HCT116 (cell line): ENCODE measurements around the gene DLX4. TPM values are rescaled to one million over a fixed set of nuclear protein-coding genes. Genes with fewer than 3 reads are reported as not detected.

Experiments used
- ATAC-seq: fragments of 200-7000 bp; cut with Tn5 transposase; 2 replicates; pipeline ENCODE4 v1.9.1; 2020; ENCODE audit warnings: mild to moderate bottlenecking, moderate library complexity
- BruUV-seq: library from RNA; stranded (reverse); fragments of 400-500 nt; replicated peaks from 2 replicates; lab custom pipeline; 2021; lab: Mats Ljungman, UMichigan
- CTCF ChIA-PET: fragments of 300-600 bp; sonication (Branson Sonifier 250); formaldehyde crosslinking; loops from one replicate; lab custom pipeline; 2021; ENCODE audit warnings: antibody characterized with exemption; lab: Charles Lee
- POLR2A ChIA-PET: fragments of 300-600, 350-600 bp; sonication (Branson Sonifier 250); formaldehyde crosslinking; loops from one replicate; lab custom pipeline; 2021; ENCODE audit warnings: antibody characterized with exemption; lab: Charles Lee
- RAD21 ChIA-PET, 2 experiments: fragments of 300-600 bp; sonication (Branson Sonifier 250); formaldehyde crosslinking; loops; one replicate each; lab custom pipeline; 2023; ENCODE audit warnings: low total read pairs in 2 of 2; ENCODE audit not compliant: uncharacterized antibody in 2 of 2, unreplicated experiment in 2 of 2, low non-redundant PET in 1 of 2; lab: Charles Lee
- DNase-seq: peaks from one replicate; pipeline ENCODE4 v3.0.0-alpha.2; 2010; ENCODE audit warnings: low read depth, low spot score
- H2AFZ ChIP-seq: fragments of 200-600 bp; shearing (Covaris generic), sonication (generic); 2 replicates; pipeline ENCODE4 v1.6.1; 2017; ENCODE audit warnings: low read depth, mixed run types, mixed read lengths, antibody characterized with exemption, low read length; ENCODE audit not compliant: poor library complexity, severe bottlenecking
- H3K27ac ChIP-seq: 2 replicates; pipeline ENCODE4 v1.5.1; 2012; ENCODE audit warnings: low read depth, low read length
- H3K27me3 ChIP-seq: fragments of 200-600 bp; sonication (generic); 2 replicates; pipeline ENCODE4 v1.6.1; 2016; ENCODE audit warnings: mixed run types, low read length, mixed read lengths; ENCODE audit not compliant: insufficient read depth
- H3K36me3 ChIP-seq, 2 experiments: fragments of 200-500 bp in 1 of 2; fragments of 200-600 bp in 1 of 2; sonication (Bioruptor generic) in 1 of 2; sonication (generic) in 1 of 2; 2 replicates each; pipeline versions ENCODE4 v1.5.1 to v1.6.1; 2014 to 2016; ENCODE audit warnings: low read length in 2 of 2, inconsistent platforms in 1 of 2, mixed read lengths in 1 of 2, mixed run types in 1 of 2; ENCODE audit not compliant: insufficient read depth in 2 of 2, control insufficient read depth in 1 of 2
- H3K4me1 ChIP-seq, 2 experiments: fragments of 200-600 bp in 1 of 2; sonication (generic) in 1 of 2; 2 replicates each; pipeline versions ENCODE4 v1.5.1 to v1.6.1; 2012 to 2017; ENCODE audit warnings: low read length in 2 of 2, inconsistent platforms in 1 of 2, mild to moderate bottlenecking in 1 of 2, mixed read lengths in 1 of 2, mixed run types in 1 of 2, moderate library complexity in 1 of 2; ENCODE audit not compliant: insufficient read depth in 2 of 2, control insufficient read depth in 1 of 2
- H3K4me2 ChIP-seq: fragments of 200-600 bp; sonication (generic); 2 replicates; pipeline ENCODE4 v1.6.1; 2017; ENCODE audit warnings: mixed run types, low read length, mixed read lengths
- H3K4me3 ChIP-seq, 2 experiments: fragments of 200-600 bp in 1 of 2; sonication (generic) in 1 of 2; replicated peaks in 1 of 2; 2 replicates each; pipeline ENCODE4 v1.5.1; 2011 to 2016; ENCODE audit warnings: low read length in 2 of 2, control low read depth in 1 of 2, low read depth in 1 of 2, mild to moderate bottlenecking in 1 of 2, mixed read lengths in 1 of 2, mixed run types in 1 of 2
- H3K79me2 ChIP-seq: fragments of 200-600 bp; sonication (generic); 2 replicates; pipeline ENCODE4 v1.6.1; 2017; ENCODE audit warnings: mild to moderate bottlenecking, mixed run types, low read length, moderate library complexity, mixed read lengths; ENCODE audit not compliant: insufficient read depth
- H3K9ac ChIP-seq: fragments of 200-600 bp; sonication (generic); 2 replicates; pipeline ENCODE4 v1.6.1; 2016; ENCODE audit warnings: low read length, mixed read lengths
- H3K9me2 ChIP-seq: fragments of 200-600 bp; sonication (generic), shearing (Covaris generic); 2 replicates; pipeline ENCODE4 v1.6.1; 2017; ENCODE audit warnings: mixed run types, mild to moderate bottlenecking, moderate library complexity; ENCODE audit not compliant: insufficient read depth
- H3K9me3 ChIP-seq, 2 experiments: fragments of 200-500 bp in 1 of 2; fragments of 200-600 bp in 1 of 2; sonication (Bioruptor generic) in 1 of 2; sonication (generic) in 1 of 2; 2 replicates each; pipeline ENCODE4 v1.6.1; 2014 to 2017; ENCODE audit warnings: low read length in 2 of 2, mixed read lengths in 2 of 2, inconsistent platforms in 1 of 2, low read depth in 1 of 2, mild to moderate bottlenecking in 1 of 2, mixed run types in 1 of 2, moderate library complexity in 1 of 2; ENCODE audit not compliant: control insufficient read depth in 1 of 2, insufficient read depth in 1 of 2
- H4K20me1 ChIP-seq: fragments of 200-600 bp; sonication (generic), shearing (Covaris generic); 2 replicates; pipeline ENCODE4 v1.6.1; 2017; ENCODE audit warnings: mixed run types, mild to moderate bottlenecking, moderate library complexity; ENCODE audit not compliant: insufficient read depth
- CEBPB ChIP-seq: IDR thresholded peaks from 2 replicates; pipeline ENCODE4 v1.6.1; 2012; ENCODE audit warnings: low read depth
- ELF1 ChIP-seq: IDR thresholded peaks from 2 replicates; pipeline ENCODE4 v1.6.1; 2012; ENCODE audit warnings: low read depth, borderline replicate concordance
- EZH2phosphoT487 ChIP-seq: fragments of 200-600 bp; IDR thresholded peaks from 2 replicates; pipeline ENCODE4 v1.6.1; 2018; ENCODE audit warnings: antibody characterized with exemption, borderline replicate concordance
- FOSL1 ChIP-seq: IDR thresholded peaks from 2 replicates; pipeline ENCODE4 v1.6.1; 2012; ENCODE audit warnings: low read depth
- POLR2A ChIP-seq: IDR thresholded peaks from 2 replicates; pipeline ENCODE4 v1.7.0; 2011; ENCODE audit warnings: borderline replicate concordance; ENCODE audit not compliant: insufficient read depth, insufficient read length; ENCODE audit errors: extremely low read depth
- RAD21 ChIP-seq: IDR thresholded peaks from 2 replicates; pipeline ENCODE4 v1.6.1; 2012; ENCODE audit warnings: low read depth, mild to moderate bottlenecking
- SIN3A ChIP-seq: IDR thresholded peaks from 2 replicates; pipeline ENCODE4 v1.6.1; 2012; ENCODE audit warnings: low read depth
- SRF ChIP-seq: IDR thresholded peaks from 2 replicates; pipeline ENCODE4 v1.6.1; 2012; ENCODE audit warnings: low read depth
- TCF7L2 ChIP-seq: IDR thresholded peaks from 2 replicates; pipeline ENCODE4 v1.7.0; 2011; ENCODE audit warnings: borderline replicate concordance, inconsistent platforms; ENCODE audit not compliant: insufficient read depth, insufficient read length; ENCODE audit errors: extremely low read depth
- YY1 ChIP-seq: IDR thresholded peaks from 2 replicates; pipeline ENCODE4 v1.6.1; 2011; ENCODE audit warnings: low read length, low read depth, moderate library complexity, mild to moderate bottlenecking; ENCODE audit not compliant: insufficient replicate concordance; ENCODE audit errors: extremely low read depth
- intact Hi-C: fragments of 100-400 bp; cut with micrococcal nuclease; formaldehyde crosslinking; loops from 2 replicates; pipeline ENCODE4 v1.10.0; 2022
- total RNA-seq: library from RNA; stranded (reverse); gene quantifications from one replicate; pipeline ENCODE4 v1.2.1, GENCODE V29; 2021; ENCODE audit not compliant: unreplicated experiment
- TF ChIP-seq, protein P1 (sequence below): IDR thresholded peaks from 2 replicates; pipeline ENCODE4 v1.6.1; 2012
- TF ChIP-seq, protein P2 (sequence below), 3 experiments: fragments of 200-600 bp in 1 of 3; sonication (generic) in 1 of 3; IDR thresholded peaks in 2 of 3; conservative IDR thresholded peaks in 1 of 3; 2 replicates each; pipeline ENCODE4 v1.5.1; 2012 to 2017; ENCODE audit warnings: low read depth in 2 of 3, low read length in 2 of 3, antibody characterized with exemption in 1 of 3, borderline replicate concordance in 1 of 3, control low read depth in 1 of 3, mild to moderate bottlenecking in 1 of 3, mixed read lengths in 1 of 3, mixed run types in 1 of 3, moderate library complexity in 1 of 3; ENCODE audit not compliant: insufficient read depth in 1 of 3
- TF ChIP-seq, protein P3 (sequence below): IDR thresholded peaks from 2 replicates; pipeline ENCODE4 v1.6.1; 2011; ENCODE audit warnings: mild to moderate bottlenecking, low read length, moderate library complexity; ENCODE audit not compliant: insufficient replicate concordance; ENCODE audit errors: extremely low read depth

Gene DLX4
- total RNA-seq, 1 experiment from 2014 or later, result 14.0 TPM

DNA sequence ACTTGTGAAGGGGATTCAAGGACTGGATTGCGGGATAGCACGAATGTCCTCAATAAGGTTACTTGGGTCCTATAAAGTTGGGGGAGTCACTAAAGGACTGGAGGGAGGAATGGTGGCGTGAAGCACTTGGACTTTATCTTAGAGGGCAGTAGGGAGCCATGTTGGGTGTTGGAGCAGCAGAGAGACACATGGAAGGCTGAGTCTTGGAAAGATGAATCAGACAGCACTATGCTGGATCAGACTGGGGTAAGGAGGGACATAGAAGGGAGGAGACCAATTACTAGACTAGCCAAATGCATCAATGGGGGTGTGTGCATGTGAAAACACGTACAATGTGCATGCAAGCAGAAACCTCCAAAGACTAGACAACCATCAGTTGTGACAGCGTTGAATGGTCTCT, 26.0 kb upstream of the DLX4 start (continued):
- TF ChIP-seq SRF (no peak), CEBPB (no peak), POLR2A (no peak)
- TF ChIP-seq, protein P1, sequence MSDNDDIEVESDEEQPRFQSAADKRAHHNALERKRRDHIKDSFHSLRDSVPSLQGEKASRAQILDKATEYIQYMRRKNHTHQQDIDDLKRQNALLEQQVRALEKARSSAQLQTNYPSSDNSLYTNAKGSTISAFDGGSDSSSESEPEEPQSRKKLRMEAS, result no peak
- TF ChIP-seq, all 23 proteins: peak for 0

DNA sequence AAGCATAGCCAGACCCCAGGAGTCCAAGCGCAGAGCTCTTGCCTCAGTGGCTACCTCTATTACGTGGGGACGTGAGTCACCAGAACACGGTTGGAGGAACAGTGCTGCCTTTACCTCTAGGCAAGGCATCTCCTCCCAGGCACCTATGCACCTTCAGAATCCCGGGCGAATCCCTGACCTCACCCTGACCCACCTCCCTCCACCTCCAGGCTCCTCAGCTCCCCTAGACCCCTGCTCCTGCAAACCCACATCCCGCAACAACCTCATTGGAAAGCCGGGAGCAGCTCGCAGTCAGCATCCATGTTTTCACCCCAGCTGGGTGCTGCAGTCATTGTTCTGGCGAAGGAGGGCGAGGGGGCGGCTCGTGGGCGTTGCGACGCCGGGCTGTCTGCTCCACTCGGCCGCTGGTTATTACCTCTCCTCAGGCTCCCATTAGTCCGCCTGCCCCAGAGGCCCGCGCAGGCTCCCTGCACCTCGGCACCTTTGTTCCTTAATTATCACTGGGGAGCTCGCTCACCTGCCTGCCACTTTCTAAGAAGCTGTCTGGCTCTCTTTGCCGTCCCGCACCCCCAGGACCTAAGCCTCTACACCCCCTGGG, 24.6 kb upstream of the DLX4 start:
- H3K4me2 ChIP-seq, result 0 out of 2 replicates have a peak overlapping the region, but pooled peaks have one; percentile 4
- no peak for DNase-seq
- no peak overlapping the region for H3K4me3 ChIP-seq
- ChIA-PET CTCF (interaction anchor here (4.2 kb wide), 1 partner anchor 8 kb away, joined by 18 read pairs; no protein-coding TSS in a partner anchor), POLR2A (no interaction called here), RAD21 (no interaction called here)
- ATAC-seq, result no peak
- H3K9me2 ChIP-seq, result no peaks in the 10 kb centered on the region
- no peak overlapping the region for H3K9ac ChIP-seq
- no peak overlapping the region for H3K27ac ChIP-seq
- H3K4me1 ChIP-seq, result peaks cover 0 to 4% of the 10 kb centered on the region in 2 experiments; a peak in 1 of 4 replicates
- no peaks in the 10 kb centered on the region for H3K9me3 ChIP-seq
- no peaks in the 10 kb centered on the region for H3K79me2 ChIP-seq
- no peak for TF ChIP-seq TCF7L2
- no peak for TF ChIP-seq SIN3A
- TF ChIP-seq, protein P2, sequence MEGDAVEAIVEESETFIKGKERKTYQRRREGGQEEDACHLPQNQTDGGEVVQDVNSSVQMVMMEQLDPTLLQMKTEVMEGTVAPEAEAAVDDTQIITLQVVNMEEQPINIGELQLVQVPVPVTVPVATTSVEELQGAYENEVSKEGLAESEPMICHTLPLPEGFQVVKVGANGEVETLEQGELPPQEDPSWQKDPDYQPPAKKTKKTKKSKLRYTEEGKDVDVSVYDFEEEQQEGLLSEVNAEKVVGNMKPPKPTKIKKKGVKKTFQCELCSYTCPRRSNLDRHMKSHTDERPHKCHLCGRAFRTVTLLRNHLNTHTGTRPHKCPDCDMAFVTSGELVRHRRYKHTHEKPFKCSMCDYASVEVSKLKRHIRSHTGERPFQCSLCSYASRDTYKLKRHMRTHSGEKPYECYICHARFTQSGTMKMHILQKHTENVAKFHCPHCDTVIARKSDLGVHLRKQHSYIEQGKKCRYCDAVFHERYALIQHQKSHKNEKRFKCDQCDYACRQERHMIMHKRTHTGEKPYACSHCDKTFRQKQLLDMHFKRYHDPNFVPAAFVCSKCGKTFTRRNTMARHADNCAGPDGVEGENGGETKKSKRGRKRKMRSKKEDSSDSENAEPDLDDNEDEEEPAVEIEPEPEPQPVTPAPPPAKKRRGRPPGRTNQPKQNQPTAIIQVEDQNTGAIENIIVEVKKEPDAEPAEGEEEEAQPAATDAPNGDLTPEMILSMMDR (IDR thresholded peaks at IDR 0.05 in 2 of 3, conservative IDR thresholded peaks at IDR 0.05 in 1 of 3; ENCODE audit: borderline replicate concordance in 1 of 3, insufficient read depth in 1 of 3, low read depth in 2 of 3, low read length in 2 of 3), result no peak
- TF ChIP-seq, protein P1, result no peak
- TF ChIP-seq EZH2phosphoT487, result no peak
- TF ChIP-seq, protein P3, sequence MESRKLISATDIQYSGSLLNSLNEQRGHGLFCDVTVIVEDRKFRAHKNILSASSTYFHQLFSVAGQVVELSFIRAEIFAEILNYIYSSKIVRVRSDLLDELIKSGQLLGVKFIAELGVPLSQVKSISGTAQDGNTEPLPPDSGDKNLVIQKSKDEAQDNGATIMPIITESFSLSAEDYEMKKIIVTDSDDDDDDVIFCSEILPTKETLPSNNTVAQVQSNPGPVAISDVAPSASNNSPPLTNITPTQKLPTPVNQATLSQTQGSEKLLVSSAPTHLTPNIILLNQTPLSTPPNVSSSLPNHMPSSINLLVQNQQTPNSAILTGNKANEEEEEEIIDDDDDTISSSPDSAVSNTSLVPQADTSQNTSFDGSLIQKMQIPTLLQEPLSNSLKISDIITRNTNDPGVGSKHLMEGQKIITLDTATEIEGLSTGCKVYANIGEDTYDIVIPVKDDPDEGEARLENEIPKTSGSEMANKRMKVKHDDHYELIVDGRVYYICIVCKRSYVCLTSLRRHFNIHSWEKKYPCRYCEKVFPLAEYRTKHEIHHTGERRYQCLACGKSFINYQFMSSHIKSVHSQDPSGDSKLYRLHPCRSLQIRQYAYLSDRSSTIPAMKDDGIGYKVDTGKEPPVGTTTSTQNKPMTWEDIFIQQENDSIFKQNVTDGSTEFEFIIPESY, result no peak
- TF ChIP-seq YY1, result no peak
- no peak for TF ChIP-seq RAD21
- TF ChIP-seq FOSL1, result no peak
- no peak for TF ChIP-seq ELF1
- H2AFZ ChIP-seq, result no peak overlapping the region
- intact Hi-C loops, result no loop called here
- H3K27me3 ChIP-seq, result peaks cover 10% of the 10 kb centered on the region
- H4K20me1 ChIP-seq, result no peaks in the 10 kb centered on the region
- no TSS peak for BruUV-seq
- no peaks in the 10 kb centered on the region for H3K36me3 ChIP-seq
